Activated CD8-positive, alpha-beta T cell treated with anti-CD3 and anti-CD28 coated beads, Interleukin-2, amount 10 ng/mL, durations not matched to agents 7 days and 5 days (primary cell): ENCODE measurements around the gene SRD5A3. TPM values are rescaled to one million over a fixed set of nuclear protein-coding genes. Genes with fewer than 3 reads are reported as not detected.

Experiments used
- ATAC-seq: fragments of 150-1000 bp; cut with Tn5 transposase; one replicate; pipeline ENCODE4 v1.10.0; 2021; ENCODE audit warnings: moderate library complexity
- CTCF ChIA-PET: fragments of 350-600 bp; sonication (Branson Sonifier 250); formaldehyde crosslinking; loops from one replicate; lab custom pipeline; 2021; ENCODE audit warnings: antibody characterized with exemption; lab: Charles Lee
- POLR2A ChIA-PET: fragments of 350-600 bp; sonication (Branson Sonifier 250); formaldehyde crosslinking; loops from one replicate; lab custom pipeline; 2021; ENCODE audit warnings: antibody characterized with exemption; lab: Charles Lee
- DNase-seq: peaks from one replicate; pipeline ENCODE4 v3.0.0-alpha.2; 2020
- H3K27ac Mint-ChIP-seq: one replicate; pipeline ENCODE4 v1.8.0; 2021; ENCODE audit warnings: mild to moderate bottlenecking, mixed read lengths
- H3K27me3 Mint-ChIP-seq: one replicate; pipeline ENCODE4 v1.8.0; 2021; ENCODE audit warnings: low read depth, mixed read lengths
- H3K36me3 Mint-ChIP-seq: one replicate; pipeline ENCODE4 v1.8.0; 2021; ENCODE audit warnings: low read depth, mixed read lengths
- H3K4me1 Mint-ChIP-seq: one replicate; pipeline ENCODE4 v1.8.0; 2021; ENCODE audit warnings: low read depth, mixed read lengths
- H3K4me3 Mint-ChIP-seq: one replicate; pipeline ENCODE4 v1.8.0; 2021; ENCODE audit warnings: mild to moderate bottlenecking, mixed read lengths
- H3K9me3 Mint-ChIP-seq: one replicate; pipeline ENCODE4 v1.8.0; 2022; ENCODE audit warnings: mixed read lengths; ENCODE audit not compliant: insufficient read depth
- total RNA-seq, 2 experiments: library from RNA; stranded (reverse); gene quantifications; one replicate each; pipeline ENCODE4 v1.2.3, GENCODE V29; 2021

Gene SRD5A3
- total RNA-seq, 2 experiments from 2014 or later: 6.5 to 8.6 TPM

- H3K9me3 Mint-ChIP-seq: no peaks in the 10 kb centered on the region
- no peak overlapping the region for H3K4me3 Mint-ChIP-seq
- CTCF ChIA-PET: interaction anchor here (0.7 to 1.3 kb wide), 3 partner anchors 36 to 144 kb away, joined by 3 to 4 read pairs (median 3); partner anchors contain the start of gene SRD5A3
- H3K27ac Mint-ChIP-seq: no peak overlapping the region
- no peak for ATAC-seq
- POLR2A ChIA-PET: no interaction called here
- H3K27me3 Mint-ChIP-seq: no peaks in the 10 kb centered on the region
- peaks cover 15% of the 10 kb centered on the region for H3K4me1 Mint-ChIP-seq
- DNase-seq: no peak
- H3K36me3 Mint-ChIP-seq: peaks cover 25% of the 10 kb centered on the region
Observed at GRCh38 chr4:55410431-55410830, 64.4 kb downstream of the SRD5A3 start.

DNA sequence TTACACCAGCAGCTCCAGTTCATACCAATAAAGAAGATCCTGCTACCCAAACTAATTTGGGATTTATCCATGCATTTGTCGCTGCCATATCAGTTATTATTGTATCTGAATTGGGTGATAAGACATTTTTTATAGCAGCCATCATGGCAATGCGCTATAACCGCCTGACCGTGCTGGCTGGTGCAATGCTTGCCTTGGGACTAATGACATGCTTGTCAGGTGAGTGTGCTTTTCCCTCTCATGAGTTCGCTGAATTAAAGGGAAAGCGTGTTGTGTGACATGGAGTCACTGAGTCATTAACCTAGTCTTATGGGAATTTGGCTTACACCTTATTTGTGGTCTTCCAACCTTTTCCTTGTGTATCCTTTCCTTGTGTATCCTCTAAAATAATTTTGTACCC lies 65.6 kb downstream of the SRD5A3 start:
- no peak overlapping the region for H3K4me3 Mint-ChIP-seq
- peaks cover 21% of the 10 kb centered on the region for H3K36me3 Mint-ChIP-seq
- no peaks in the 10 kb centered on the region for H3K27me3 Mint-ChIP-seq
- no peaks in the 10 kb centered on the region for H3K9me3 Mint-ChIP-seq
- CTCF ChIA-PET: no interaction called here
- ATAC-seq (no peak), DNase-seq (no peak)
- peaks cover 8% of the 10 kb centered on the region for H3K4me1 Mint-ChIP-seq
- POLR2A ChIA-PET: no interaction called here
- no peak overlapping the region for H3K27ac Mint-ChIP-seq

DNA sequence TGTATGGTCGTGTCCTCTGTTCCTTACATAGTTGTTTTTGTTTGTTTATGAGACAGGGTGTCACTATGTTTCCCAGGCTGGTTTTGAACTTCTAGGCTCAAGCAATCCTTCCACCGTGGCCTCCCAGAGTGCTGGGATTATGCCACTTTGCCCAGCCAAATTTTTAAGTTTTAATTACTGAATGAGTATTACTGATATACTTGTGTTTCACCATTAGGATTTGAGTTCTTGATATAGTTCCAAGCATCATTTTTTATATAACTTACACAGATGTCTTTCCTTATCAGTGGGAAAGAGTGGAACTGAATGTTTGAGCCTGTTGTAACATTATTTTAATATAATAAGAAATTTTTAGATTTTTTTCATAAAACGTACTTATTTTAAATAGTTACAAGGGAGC lies 70.1 kb downstream of the SRD5A3 start:
- Mint-ChIP-seq H3K27me3 (no peaks in the 10 kb centered on the region), H3K36me3 (peaks cover 38% of the 10 kb centered on the region), H3K9me3 (no peaks in the 10 kb centered on the region), H3K4me3 (no peak overlapping the region), H3K4me1 (no peaks in the 10 kb centered on the region), H3K27ac (no peak overlapping the region)
- ChIA-PET POLR2A (no interaction called here), CTCF (no interaction called here)
- no peak for ATAC-seq
- no peak for DNase-seq

Other genes with a start within 250 kb of the SRD5A3 start
- not detected for gene KDR, start 220.6 kb upstream of the SRD5A3 start, total RNA-seq
- gene TMEM165, start 49.7 kb downstream of the SRD5A3 start, total RNA-seq: 10 to 100 TPM; 66.2 to 68.7 TPM
- 1 to 10 TPM; 7.1 to 9.3 TPM for gene CLOCK, start 200.7 kb downstream of the SRD5A3 start, total RNA-seq
- not detected for gene PDCL2, start 246.0 kb downstream of the SRD5A3 start, total RNA-seq